Activated CD4-positive, alpha-beta T cell treated with anti-CD3 and anti-CD28 coated beads, Interleukin-2, amount 10 ng/mL, durations not matched to agents 7 days and 5 days (primary cell): ENCODE measurements around the gene GCA. TPM values are rescaled to one million over a fixed set of nuclear protein-coding genes. Genes with fewer than 3 reads are reported as not detected.

ENCODE experiments used
- CTCF ChIA-PET: fragments of 350-600 bp; sonication (Branson Sonifier 250); formaldehyde crosslinking; loops from one replicate; lab custom pipeline; 2021; ENCODE audit warnings: antibody characterized with exemption; lab: Charles Lee
- POLR2A ChIA-PET: fragments of 350-600 bp; sonication (Branson Sonifier 250); formaldehyde crosslinking; loops from one replicate; lab custom pipeline; 2021; ENCODE audit warnings: antibody characterized with exemption; lab: Charles Lee
- DNase-seq: peaks from one replicate; pipeline ENCODE4 v3.0.0-alpha.2; 2020
- H3K27ac Mint-ChIP-seq: one replicate; pipeline ENCODE4 v1.8.0; 2021; ENCODE audit warnings: mild to moderate bottlenecking, moderate library complexity, mixed read lengths
- H3K27me3 Mint-ChIP-seq: one replicate; pipeline ENCODE4 v1.8.0; 2021; ENCODE audit warnings: mixed read lengths
- H3K36me3 Mint-ChIP-seq: one replicate; pipeline ENCODE4 v1.8.0; 2021; ENCODE audit warnings: low read depth, mixed read lengths
- H3K4me1 Mint-ChIP-seq: one replicate; pipeline ENCODE4 v1.8.0; 2021; ENCODE audit warnings: mixed read lengths
- H3K4me3 Mint-ChIP-seq: one replicate; pipeline ENCODE4 v1.8.0; 2021; ENCODE audit warnings: mild to moderate bottlenecking, moderate library complexity, mixed read lengths
- H3K9me3 Mint-ChIP-seq: one replicate; pipeline ENCODE4 v1.8.0; 2021; ENCODE audit warnings: mixed read lengths
- total RNA-seq, 2 experiments: library from RNA; stranded (reverse); gene quantifications; one replicate each; pipeline ENCODE4 v1.2.3, GENCODE V29; 2021

The GCA gene
- total RNA-seq, 2 experiments from 2014 or later = 11.8 to 14.4 TPM

- H3K4me1 Mint-ChIP-seq = peaks cover 74% of the 10 kb centered on the region
- peaks cover 37% of the 10 kb centered on the region for H3K36me3 Mint-ChIP-seq
- peaks cover 6% of the 10 kb centered on the region for H3K9me3 Mint-ChIP-seq
- CTCF ChIA-PET = interaction anchor here (1.4 kb wide), 1 partner anchor 16 kb away, joined by 6 read pairs; no protein-coding TSS in a partner anchor
- POLR2A ChIA-PET = no interaction called here
- peak overlapping the region; percentile 88 for H3K4me3 Mint-ChIP-seq
- DNase-seq = no peak
- H3K27ac Mint-ChIP-seq = peak overlapping the region; percentile 98
- H3K27me3 Mint-ChIP-seq = no peaks in the 10 kb centered on the region
These were observed 27.3 kb upstream of the GCA start for GRCh38 chr2:162316590-162316989.

GRCh38 chr2:162317058-162317742, 26.7 kb upstream of the GCA start:
- Mint-ChIP-seq H3K36me3 (peaks cover 36% of the 10 kb centered on the region), H3K27ac (peak overlapping the region; percentile 98), H3K27me3 (no peaks in the 10 kb centered on the region), H3K4me1 (peaks cover 68% of the 10 kb centered on the region), H3K9me3 (peaks cover 6% of the 10 kb centered on the region), H3K4me3 (peak overlapping the region; percentile 88)
- ChIA-PET POLR2A (no interaction called here), CTCF (interaction anchor here (1.1 to 2.7 kb wide), 2 partner anchors 19 to 36 kb away, joined by 3 to 17 read pairs; no protein-coding TSS in a partner anchor)
- no peak for DNase-seq

DNA sequence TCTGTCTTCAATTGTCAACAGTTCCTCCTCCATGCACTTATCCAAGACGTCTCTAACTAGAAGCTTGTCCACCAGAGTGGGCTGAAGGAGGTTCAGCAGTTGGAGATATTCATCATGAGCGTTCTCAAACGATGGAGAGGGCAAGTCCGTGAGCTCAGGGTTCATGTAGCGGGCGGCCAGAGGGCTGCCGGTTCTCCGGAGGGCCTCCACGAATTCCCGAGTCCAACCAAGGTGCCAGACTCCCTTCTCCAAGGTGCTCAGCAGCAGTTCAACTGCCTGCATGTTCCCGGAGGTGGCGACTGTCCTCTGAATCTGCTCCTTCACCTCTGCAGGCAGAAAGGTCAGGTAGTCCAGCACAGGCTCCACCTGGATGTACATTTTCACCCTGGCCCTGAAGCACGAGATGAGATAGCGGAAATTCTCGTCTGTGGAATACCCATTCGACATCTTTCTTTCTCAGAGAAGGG, 26.0 kb upstream of the GCA start:
- ChIA-PET POLR2A (no interaction called here), CTCF (interaction anchor here (1.1 to 2.7 kb wide), 4 partner anchors 9 to 35 kb away, joined by 3 to 17 read pairs (median 4); no protein-coding TSS in a partner anchor)
- Mint-ChIP-seq H3K36me3 (peaks cover 35% of the 10 kb centered on the region), H3K9me3 (peaks cover 6% of the 10 kb centered on the region), H3K27ac (peak overlapping the region; percentile 98), H3K27me3 (no peaks in the 10 kb centered on the region), H3K4me3 (peak overlapping the region; percentile 88), H3K4me1 (peaks cover 61% of the 10 kb centered on the region)
- peak; percentile 26 for DNase-seq

DNA sequence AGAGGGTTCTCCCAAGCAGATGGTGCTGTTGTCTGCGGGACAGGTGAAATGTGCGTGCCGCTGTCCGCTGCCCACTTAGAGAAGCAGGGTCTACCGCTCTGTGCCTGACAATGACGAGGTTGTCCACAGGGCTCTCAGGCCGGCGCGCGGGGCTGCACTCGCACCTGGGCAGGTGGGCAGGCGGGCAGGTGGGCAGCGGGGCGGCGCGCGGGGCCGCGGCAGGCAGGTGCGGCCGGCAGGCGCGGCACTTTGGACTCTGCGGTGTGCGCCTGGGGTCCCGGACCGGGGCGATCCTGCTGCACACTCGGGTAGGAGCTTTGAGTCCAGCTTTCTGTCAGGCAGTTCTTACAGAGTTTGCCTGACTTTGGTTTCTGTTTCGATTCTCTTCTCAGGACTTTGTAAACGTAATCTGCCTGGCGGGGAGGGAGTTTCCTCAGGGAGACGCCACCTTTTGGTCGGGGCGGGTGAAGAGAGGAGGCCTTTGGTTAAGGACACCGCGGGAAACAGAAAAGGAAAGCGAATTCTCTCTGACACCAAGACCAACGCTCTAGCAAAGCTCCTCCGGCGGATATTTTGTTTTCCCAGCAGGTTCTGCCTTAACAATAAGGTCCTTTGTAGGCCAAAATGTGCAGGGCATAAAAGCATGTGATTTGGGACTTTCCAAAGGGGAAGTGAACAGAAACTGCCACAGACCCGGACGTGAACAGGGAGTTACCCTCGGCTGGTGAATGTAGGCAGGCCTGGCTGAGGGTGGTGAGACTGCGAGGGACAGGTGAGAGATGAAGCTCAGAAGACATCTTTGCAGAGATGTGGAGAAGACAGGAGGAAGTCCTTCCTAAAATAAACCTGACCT, 25.4 kb upstream of the GCA start, which contains the start of gene IFIH1:
Gene IFIH1 (minus strand): TSS at position 357 of the 853 bp plus-strand sequence. CDS start 377 bp downstream, outside the sequence.
- Mint-ChIP-seq H3K36me3 (peaks cover 32% of the 10 kb centered on the region), H3K27me3 (no peaks in the 10 kb centered on the region), H3K4me1 (peaks cover 61% of the 10 kb centered on the region), H3K4me3 (peak within 1 kb of the TSS; percentile 88), H3K27ac (peak within 1 kb of the TSS; percentile 98), H3K9me3 (peaks cover 6% of the 10 kb centered on the region)
- ChIA-PET CTCF (interaction anchor here (1.1 to 2.7 kb wide), 5 partner anchors 10 to 35 kb away, joined by 3 to 17 read pairs (median 4); no protein-coding TSS in a partner anchor), POLR2A (interaction anchor here (0.6 kb wide), 1 partner anchor 306 kb away, joined by 3 read pairs; no protein-coding TSS in a partner anchor)
- peak; percentile 86 for DNase-seq

- Mint-ChIP-seq H3K27ac (no peak overlapping the region), H3K9me3 (no peaks in the 10 kb centered on the region), H3K4me3 (no peak overlapping the region), H3K4me1 (peaks cover 38% of the 10 kb centered on the region), H3K36me3 (peaks cover 11% of the 10 kb centered on the region), H3K27me3 (no peaks in the 10 kb centered on the region)
- ChIA-PET POLR2A (no interaction called here), CTCF (no interaction called here)
- DNase-seq = no peak
These were observed 22.9 kb upstream of the GCA start for GRCh38 chr2:162320864-162321517.

GRCh38 chr2:162324953-162325352, 19.0 kb upstream of the GCA start:
- Mint-ChIP-seq H3K27ac (no peak overlapping the region), H3K27me3 (no peaks in the 10 kb centered on the region), H3K4me3 (no peak overlapping the region), H3K9me3 (no peaks in the 10 kb centered on the region), H3K4me1 (peaks cover 20% of the 10 kb centered on the region), H3K36me3 (peaks cover 2% of the 10 kb centered on the region)
- DNase-seq = no peak
- ChIA-PET POLR2A (no interaction called here), CTCF (no interaction called here)

DNA sequence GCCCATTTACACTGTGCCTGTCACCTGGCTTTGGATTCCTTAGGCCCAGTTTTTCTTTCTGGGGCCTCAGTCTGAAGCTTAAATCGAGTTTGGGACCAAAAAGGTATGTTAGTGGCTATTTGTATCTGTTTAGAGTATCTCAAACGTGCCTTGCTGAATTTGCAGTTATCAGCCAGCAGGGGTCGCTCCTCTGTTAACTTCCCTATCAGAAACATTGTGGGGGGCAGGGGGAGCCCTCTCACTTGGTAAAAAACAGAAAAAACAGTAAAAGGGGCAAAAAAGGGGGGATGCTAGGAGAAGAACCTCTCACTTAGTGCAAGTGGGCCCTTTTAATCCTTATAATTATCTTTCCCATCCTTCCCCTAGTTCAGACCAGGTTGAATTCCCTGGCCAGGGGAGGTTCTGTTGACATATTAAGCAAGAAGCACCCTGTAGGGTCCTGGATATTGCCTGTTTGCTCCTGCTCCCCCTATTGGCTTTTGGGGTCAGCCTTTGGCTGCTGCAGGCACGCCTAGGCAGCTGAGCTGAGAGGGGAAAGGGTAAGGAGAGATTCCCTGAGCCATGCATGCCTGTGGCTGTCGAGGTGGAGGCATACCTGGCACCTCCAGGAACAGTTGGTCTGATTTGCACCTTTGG, 16.7 kb upstream of the GCA start:
- Mint-ChIP-seq H3K9me3 (no peaks in the 10 kb centered on the region), H3K36me3 (peaks cover 2% of the 10 kb centered on the region), H3K27ac (peak overlapping the region; percentile 13), H3K4me3 (no peak overlapping the region), H3K27me3 (no peaks in the 10 kb centered on the region), H3K4me1 (peaks cover 4% of the 10 kb centered on the region)
- ChIA-PET POLR2A (no interaction called here), CTCF (interaction anchor here (0.8 to 1.6 kb wide), 2 partner anchors 14 to 18 kb away, joined by 3 read pairs; no protein-coding TSS in a partner anchor)
- DNase-seq = peak; percentile 27

DNA sequence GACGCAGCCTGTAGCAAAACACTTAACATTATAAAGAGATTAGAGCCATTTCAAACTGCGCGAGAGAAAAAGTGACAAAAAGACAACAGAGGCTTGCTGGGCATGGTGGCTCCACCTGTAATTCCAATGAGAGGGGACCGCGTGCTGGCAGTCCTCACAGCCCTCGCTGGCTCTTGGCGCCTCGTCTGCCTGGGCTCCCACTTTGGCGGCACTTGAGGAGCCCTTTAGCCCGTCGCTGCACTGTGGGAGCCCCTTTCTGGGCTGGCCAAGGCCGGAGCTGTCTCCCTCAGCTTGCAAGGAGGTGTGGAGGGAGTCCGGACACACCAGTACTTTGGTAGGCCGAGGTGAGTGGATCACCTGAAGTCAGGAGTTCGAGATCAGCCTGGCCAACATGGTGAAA, 16.1 kb upstream of the GCA start:
- H3K4me3 Mint-ChIP-seq = no peak overlapping the region
- POLR2A ChIA-PET = no interaction called here
- CTCF ChIA-PET = no interaction called here

GRCh38 chr2:162328424-162329157, 15.3 kb upstream of the GCA start:
- H3K36me3 Mint-ChIP-seq = peaks cover 2% of the 10 kb centered on the region
- ChIA-PET POLR2A (no interaction called here), CTCF (interaction anchor here (0.9 kb wide), 1 partner anchor 70 kb away, joined by 4 read pairs; no protein-coding TSS in a partner anchor)
- peaks cover 4% of the 10 kb centered on the region for H3K4me1 Mint-ChIP-seq
- H3K4me3 Mint-ChIP-seq = no peak overlapping the region
- no peaks in the 10 kb centered on the region for H3K27me3 Mint-ChIP-seq
- no peak for DNase-seq
- no peak overlapping the region for H3K27ac Mint-ChIP-seq
- no peaks in the 10 kb centered on the region for H3K9me3 Mint-ChIP-seq

More for the DNA sequence above, 16.1 kb upstream of the GCA start:
- no peak overlapping the region for H3K27ac Mint-ChIP-seq
- H3K9me3 Mint-ChIP-seq = no peaks in the 10 kb centered on the region
- H3K4me1 Mint-ChIP-seq = peaks cover 4% of the 10 kb centered on the region
- DNase-seq = no peak
- H3K27me3 Mint-ChIP-seq = no peaks in the 10 kb centered on the region
- H3K36me3 Mint-ChIP-seq = peaks cover 2% of the 10 kb centered on the region

DNA sequence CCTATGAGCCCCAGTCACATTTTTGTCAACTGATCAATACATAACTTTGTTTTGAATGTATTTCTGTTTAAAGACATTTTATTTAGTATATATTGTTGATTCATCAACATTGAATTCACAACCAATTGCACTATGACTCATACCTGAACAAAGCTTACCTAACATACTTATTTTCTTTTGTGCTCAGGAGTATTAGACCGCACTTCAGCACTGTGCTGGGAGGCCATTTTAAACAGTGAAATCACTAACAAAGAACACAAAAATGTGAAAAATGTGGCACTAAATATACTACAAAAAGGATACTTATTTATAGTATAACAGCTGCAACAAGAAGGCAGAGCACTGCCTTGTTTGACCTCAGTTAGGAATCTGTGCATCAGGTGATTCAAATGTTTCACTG, 13.1 kb upstream of the GCA start:
- no peak for DNase-seq
- ChIA-PET CTCF (no interaction called here), POLR2A (no interaction called here)
- H3K27ac Mint-ChIP-seq = no peak overlapping the region
- H3K9me3 Mint-ChIP-seq = no peaks in the 10 kb centered on the region
- no peaks in the 10 kb centered on the region for H3K27me3 Mint-ChIP-seq
- H3K36me3 Mint-ChIP-seq = peaks cover 2% of the 10 kb centered on the region
- H3K4me1 Mint-ChIP-seq = peaks cover 4% of the 10 kb centered on the region
- H3K4me3 Mint-ChIP-seq = no peak overlapping the region

DNA sequence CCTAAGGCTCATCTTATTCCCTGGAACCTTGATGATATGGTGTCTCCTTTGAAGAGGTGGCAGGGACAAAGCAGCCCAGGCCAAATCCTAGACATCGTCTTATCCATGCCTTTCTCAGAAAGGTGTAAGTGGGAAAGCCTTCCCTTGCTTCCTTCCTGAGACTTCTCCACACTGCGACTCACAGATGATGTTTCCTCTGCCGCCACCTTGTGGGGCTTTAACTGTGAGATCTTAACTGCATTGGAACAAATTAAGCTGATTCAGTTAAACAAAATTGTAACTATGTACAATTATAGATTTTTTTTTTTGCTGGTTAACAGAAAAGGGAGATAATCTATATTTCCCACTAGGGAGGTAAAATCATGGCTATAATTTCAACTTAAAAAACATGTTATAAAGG, 10.0 kb upstream of the GCA start:
- no peaks in the 10 kb centered on the region for H3K9me3 Mint-ChIP-seq
- no peaks in the 10 kb centered on the region for H3K36me3 Mint-ChIP-seq
- POLR2A ChIA-PET = no interaction called here
- no peaks in the 10 kb centered on the region for H3K27me3 Mint-ChIP-seq
- no peak overlapping the region for H3K4me3 Mint-ChIP-seq
- no peak overlapping the region for H3K27ac Mint-ChIP-seq
- CTCF ChIA-PET = interaction anchor here (0.8 to 1.4 kb wide), 4 partner anchors 10 to 113 kb away, joined by 3 to 4 read pairs (median 4); no protein-coding TSS in a partner anchor
- peak; percentile 30 for DNase-seq
- H3K4me1 Mint-ChIP-seq = no peaks in the 10 kb centered on the region
